Testis (tissue), 3 donors: ENCODE data around the gene UBAP1. TPM values are rescaled to one million over a fixed set of nuclear protein-coding genes. Genes with fewer than 3 reads are reported as not detected.

Experiments
- DNase-seq: peaks from one replicate; pipeline ENCODE4 v3.0.0-alpha.2; 2019
- H3K27ac ChIP-seq, 2 donors: fragments of 200-600 bp; sonication (generic); one replicate each; pipeline ENCODE4 v1.5.1; 2019
- H3K27me3 ChIP-seq: fragments of 200-600 bp; sonication (generic); one replicate; pipeline ENCODE4 v1.5.1; 2019
- H3K36me3 ChIP-seq: fragments of 200-600 bp; sonication (generic); one replicate; pipeline ENCODE4 v1.5.1; 2017; ENCODE audit warnings: low read depth; ENCODE audit errors: missing control alignments
- H3K4me1 ChIP-seq: fragments of 200-600 bp; sonication (generic); one replicate; pipeline ENCODE4 v1.5.1; 2019
- H3K4me3 ChIP-seq, 2 donors: fragments of 200-600 bp; sonication (generic); one replicate each; pipeline ENCODE4 v1.5.1; 2017 to 2019
- H3K9me3 ChIP-seq: fragments of 200-600 bp; sonication (generic); one replicate; pipeline ENCODE4 v1.5.1; 2017
- POLR2A ChIP-seq: fragments of 450-650 bp; IDR thresholded peaks from one replicate; pipeline ENCODE4 v1.6.1; 2017; ENCODE audit warnings: antibody characterized with exemption, mild to moderate bottlenecking, moderate library complexity
- WGBS, 2 donors: methylation state at CpG; one replicate each; pipeline ENCODE4 v1.1.5; 2018; 5-methylcytosine and 5-hydroxymethylcytosine counted together
- intact Hi-C: fragments of 100-400 bp; cut with DNase I; formaldehyde crosslinking; loops from one replicate; pipeline ENCODE4 v1.15.1; 2023; ENCODE audit warnings: low total_unique reads
- polyA plus RNA-seq: library from polyadenylated mRNA; stranded (reverse); fragments of 350-450 nt; fragmentation: Illumina TruSeq; extraction: RNeasy Lipid Tissue Mini Kit (QIAGEN cat#74804); gene quantifications from one replicate; pipeline ENCODE4 v1.2.3, GENCODE V29; 2014; ENCODE audit warnings: low read depth, low replicate concordance; ENCODE audit not compliant: insufficient read depth
- total RNA-seq, 2 donors: library from RNA; depleted of rRNA; stranded (reverse); fragments of >200 nt; gene quantifications; one replicate each; pipeline ENCODE4 v1.2.3, GENCODE V29; 2016
- TF ChIP-seq, protein P1 (sequence below), 3 experiments: fragments of 450-650 bp in 2 of 3; fragments of 200-600 bp in 1 of 3; sonication (generic) in 1 of 3; IDR thresholded peaks; one replicate each; pipeline ENCODE4 v1.5.1; 2016 to 2019; ENCODE audit warnings: antibody characterized with exemption in 3 of 3, mild to moderate bottlenecking in 2 of 3, moderate library complexity in 1 of 3

UBAP1 gene
- total and polyA plus RNA-seq, 3 donors from 2014 or later, result 65.1 to 127 (median 81.9) TPM

DNA sequence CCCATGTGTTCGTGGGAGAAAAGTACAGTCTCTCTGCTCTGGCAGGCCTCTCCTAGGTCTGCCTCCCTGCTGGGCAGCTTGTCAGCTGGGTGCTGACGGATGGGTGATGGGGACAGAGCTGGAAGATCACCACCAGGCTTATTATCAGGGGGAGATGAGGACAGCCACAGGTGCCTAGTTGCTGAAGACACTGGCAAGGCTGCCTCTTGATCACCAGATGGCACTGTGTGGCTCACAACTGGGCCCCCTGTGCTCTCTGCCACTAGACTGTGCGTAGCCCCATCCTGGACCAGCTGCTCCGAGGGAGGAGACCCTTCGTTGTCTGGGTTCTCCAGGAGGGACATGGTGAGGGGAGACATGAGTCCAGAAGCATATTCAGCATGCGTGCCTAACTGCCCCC, 77.3 kb downstream of the UBAP1 start:
- Histone ChIP-seq H3K4me3 (no peak overlapping the region), H3K27me3 (no peaks in the 10 kb centered on the region), H3K36me3 (no peaks in the 10 kb centered on the region), H3K9me3 (no peaks in the 10 kb centered on the region), H3K27ac (peak overlapping the region; percentile 73 to 95), H3K4me1 (peaks cover 67% of the 10 kb centered on the region)
- DNase-seq, result peak; percentile 56
- WGBS, 2 donors, result 76 to 88% methylated on average over 4 to 6 of the region's 6 CpGs
- TF ChIP-seq, protein P1, sequence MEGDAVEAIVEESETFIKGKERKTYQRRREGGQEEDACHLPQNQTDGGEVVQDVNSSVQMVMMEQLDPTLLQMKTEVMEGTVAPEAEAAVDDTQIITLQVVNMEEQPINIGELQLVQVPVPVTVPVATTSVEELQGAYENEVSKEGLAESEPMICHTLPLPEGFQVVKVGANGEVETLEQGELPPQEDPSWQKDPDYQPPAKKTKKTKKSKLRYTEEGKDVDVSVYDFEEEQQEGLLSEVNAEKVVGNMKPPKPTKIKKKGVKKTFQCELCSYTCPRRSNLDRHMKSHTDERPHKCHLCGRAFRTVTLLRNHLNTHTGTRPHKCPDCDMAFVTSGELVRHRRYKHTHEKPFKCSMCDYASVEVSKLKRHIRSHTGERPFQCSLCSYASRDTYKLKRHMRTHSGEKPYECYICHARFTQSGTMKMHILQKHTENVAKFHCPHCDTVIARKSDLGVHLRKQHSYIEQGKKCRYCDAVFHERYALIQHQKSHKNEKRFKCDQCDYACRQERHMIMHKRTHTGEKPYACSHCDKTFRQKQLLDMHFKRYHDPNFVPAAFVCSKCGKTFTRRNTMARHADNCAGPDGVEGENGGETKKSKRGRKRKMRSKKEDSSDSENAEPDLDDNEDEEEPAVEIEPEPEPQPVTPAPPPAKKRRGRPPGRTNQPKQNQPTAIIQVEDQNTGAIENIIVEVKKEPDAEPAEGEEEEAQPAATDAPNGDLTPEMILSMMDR (IDR thresholded peaks at IDR 0.05), result peak in 1 of 3 experiments; percentile 30
- TF ChIP-seq POLR2A, result no peak
- intact Hi-C loops, result loop anchor here (10.0 kb wide), 2 partner anchors 61 to 171 kb away; no protein-coding TSS in a partner anchor

DNA sequence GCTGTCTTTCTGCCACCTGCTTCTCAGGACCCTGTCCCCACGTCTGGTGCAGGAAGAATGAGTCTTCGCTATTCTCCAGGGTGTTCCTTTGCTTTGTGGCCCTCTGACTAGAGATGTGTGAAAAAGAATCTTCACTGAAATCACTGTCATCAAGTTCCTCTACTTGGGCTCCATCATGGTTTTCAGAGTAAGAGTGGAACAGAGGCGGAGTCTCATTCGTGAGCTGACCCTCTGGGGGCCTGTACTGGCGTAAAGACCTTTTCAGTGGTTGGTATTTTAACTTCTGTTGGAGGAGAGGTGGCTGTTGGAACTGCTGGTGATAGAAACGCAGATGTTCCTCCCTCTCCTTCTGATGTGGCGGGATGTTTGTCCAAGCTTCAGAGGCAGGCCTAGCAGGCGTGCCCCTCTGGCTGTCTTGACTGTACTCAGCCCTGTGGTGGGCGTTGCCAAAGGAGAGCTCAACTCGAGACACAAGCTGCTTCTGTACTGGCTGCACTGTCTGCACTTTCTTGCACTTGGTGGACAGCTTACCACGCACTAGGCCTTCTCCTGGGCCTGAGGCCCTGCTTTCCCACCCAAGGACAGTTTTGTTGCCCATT, 78.2 kb downstream of the UBAP1 start:
- Histone ChIP-seq H3K27me3 (no peaks in the 10 kb centered on the region), H3K36me3 (no peaks in the 10 kb centered on the region), H3K27ac (peak overlapping the region; percentile 73 to 95), H3K9me3 (no peaks in the 10 kb centered on the region), H3K4me1 (peaks cover 63% of the 10 kb centered on the region), H3K4me3 (no peak overlapping the region)
- DNase-seq, result peak; percentile 87
- WGBS, 2 donors, result 62% methylated on average over 10 to 11 of the region's 11 CpGs
- intact Hi-C loops, result loop anchor here (10.0 kb wide), 2 partner anchors 62 to 172 kb away; no protein-coding TSS in a partner anchor
- TF ChIP-seq POLR2A, result no peak
- TF ChIP-seq, protein P1 (IDR thresholded peaks at IDR 0.05), result no peak

DNA sequence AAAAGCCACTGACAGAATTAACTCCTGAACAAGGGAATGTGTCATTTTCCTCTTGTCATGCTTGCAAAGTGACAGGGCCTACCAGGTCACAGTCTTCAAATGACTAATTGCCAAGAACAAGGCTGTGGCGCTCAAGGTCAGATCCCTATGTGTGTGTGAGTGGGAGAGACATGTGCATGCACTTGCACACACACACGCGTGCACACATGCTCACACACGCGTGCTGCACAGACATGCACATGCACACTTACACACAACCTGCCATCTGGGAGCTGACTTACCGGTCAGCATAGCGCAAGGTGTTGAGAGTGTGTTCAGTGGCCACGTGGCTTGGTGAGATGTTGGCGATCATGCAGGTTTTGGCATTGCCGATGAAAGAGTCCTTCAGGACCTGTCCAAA, 80.5 kb downstream of the UBAP1 start:
- TF ChIP-seq, protein P1 (IDR thresholded peaks at IDR 0.05), result no peak
- TF ChIP-seq POLR2A, result no peak
- WGBS, 2 donors, result 92 to 95% methylated on average over 9 to 10 of the region's 10 CpGs
- no peaks in the 10 kb centered on the region for H3K27me3 ChIP-seq
- H3K27ac ChIP-seq, result no peak overlapping the region
- no peaks in the 10 kb centered on the region for H3K36me3 ChIP-seq
- H3K4me3 ChIP-seq, result no peak overlapping the region
- intact Hi-C loops, result loop anchor here (10.0 kb wide), 2 partner anchors 65 to 175 kb away; no protein-coding TSS in a partner anchor
- H3K9me3 ChIP-seq, result no peaks in the 10 kb centered on the region
- DNase-seq, result no peak
- peaks cover 41% of the 10 kb centered on the region for H3K4me1 ChIP-seq

DNA sequence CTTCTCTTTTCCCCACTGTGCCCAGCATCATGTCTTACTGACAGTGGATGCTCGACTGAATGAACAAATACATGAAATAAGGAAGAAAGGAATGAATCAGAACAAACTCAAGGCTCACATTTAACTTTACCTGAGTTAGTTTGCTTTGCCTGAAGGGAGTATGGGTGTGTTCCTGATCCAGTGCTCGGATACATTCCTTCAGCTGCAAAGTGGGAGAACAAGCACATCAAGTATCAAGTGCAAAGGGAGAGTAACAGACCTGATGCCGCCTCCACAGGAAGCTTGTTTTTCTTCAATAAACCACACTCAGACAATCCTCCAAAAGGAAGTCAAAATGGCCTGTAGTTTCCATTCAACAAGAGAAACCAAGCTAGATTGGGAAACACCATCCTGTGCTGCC, 84.1 kb downstream of the UBAP1 start:
- no peak for TF ChIP-seq POLR2A
- TF ChIP-seq, protein P1 (IDR thresholded peaks at IDR 0.05), result no peak
- Histone ChIP-seq H3K36me3 (no peaks in the 10 kb centered on the region), H3K27me3 (no peaks in the 10 kb centered on the region), H3K4me3 (no peak overlapping the region), H3K4me1 (peaks cover 8% of the 10 kb centered on the region), H3K9me3 (no peaks in the 10 kb centered on the region), H3K27ac (no peak overlapping the region)
- no peak for DNase-seq
- 83 to 92% methylated on average over 3 of the region's 3 CpGs for WGBS, 2 donors
- intact Hi-C loops, result no loop called here

DNA sequence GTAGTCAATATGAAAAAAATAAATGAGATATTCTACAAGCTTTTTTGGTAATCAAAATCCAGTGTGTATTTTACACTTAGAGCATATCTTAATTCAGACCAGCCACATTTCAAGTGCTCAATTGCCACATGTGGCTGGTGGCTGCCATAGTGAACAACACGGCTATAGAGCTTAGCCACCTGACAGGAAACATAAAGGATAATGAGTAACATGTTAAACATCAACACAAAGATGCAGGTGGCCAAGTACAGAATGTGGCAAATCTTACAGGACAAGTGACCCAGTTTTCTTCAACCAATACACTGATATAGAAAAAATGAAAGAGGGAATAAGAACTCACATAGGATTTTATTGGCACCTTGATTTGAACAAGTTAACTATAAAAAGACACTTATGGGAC, 88.8 kb downstream of the UBAP1 start:
- intact Hi-C loops, result no loop called here
- H3K4me1 ChIP-seq, result no peaks in the 10 kb centered on the region
- H3K36me3 ChIP-seq, result no peaks in the 10 kb centered on the region
- 69 to 91% methylated on average over 1 of the region's 1 CpG for WGBS, 2 donors
- H3K27ac ChIP-seq, result no peak overlapping the region
- no peak for DNase-seq
- H3K27me3 ChIP-seq, result no peaks in the 10 kb centered on the region
- no peak overlapping the region for H3K4me3 ChIP-seq
- no peaks in the 10 kb centered on the region for H3K9me3 ChIP-seq
- TF ChIP-seq, protein P1 (IDR thresholded peaks at IDR 0.05), result no peak
